Kidney glomerular epithelial cell (primary cell): ENCODE measurements around the gene TRIM54.
"Not testable (repeated sequence)": the region's sequence is repeated elsewhere in the genome, so short reads cannot be mapped to it uniquely, and the experiment has no call there.

ENCODE experiments used
- DNase-seq: peaks from one replicate; lab custom pipeline; 2025; lab: John Stamatoyannopoulos, UW

TRIM54 gene

DNA sequence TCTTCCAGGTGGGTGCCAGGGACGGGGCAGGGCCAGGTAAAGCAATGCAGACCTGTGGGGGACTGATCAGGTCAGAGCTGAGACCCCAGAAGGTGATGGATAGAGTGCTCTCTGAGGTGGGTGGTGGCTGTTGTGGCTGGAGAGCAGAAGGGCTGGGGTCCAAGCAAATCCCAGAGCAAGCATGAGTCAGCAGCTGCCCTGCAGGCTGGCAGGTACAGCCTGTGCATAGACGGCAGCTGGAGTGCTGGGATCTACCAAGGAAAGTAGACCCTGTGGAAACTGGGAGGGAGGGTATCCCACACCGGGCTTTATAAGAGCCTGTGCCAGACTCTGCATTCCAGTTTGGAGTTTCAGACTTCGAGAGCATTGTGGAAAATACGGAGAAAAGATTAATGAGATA is 663 bp downstream of the TRIM54 start:
- DNase-seq, result no peak

DNA sequence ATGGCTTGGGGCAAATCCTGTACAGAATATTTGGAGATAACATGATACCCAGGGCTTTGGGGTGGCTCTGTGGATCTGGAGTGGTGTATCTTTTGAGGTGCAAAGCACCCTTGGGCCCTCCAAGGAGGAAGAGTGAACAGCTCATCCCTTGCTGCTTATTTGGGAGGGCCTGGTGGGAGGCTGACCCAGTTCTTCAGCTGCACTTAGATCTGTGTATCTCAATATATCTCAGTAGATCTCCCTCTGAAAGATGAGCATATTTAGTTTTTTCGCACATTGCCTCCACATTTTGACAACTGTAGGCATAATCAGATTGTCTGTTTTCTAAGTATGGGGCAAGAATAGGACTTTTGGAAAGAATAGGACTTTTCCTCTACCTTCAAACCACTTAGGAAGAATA is 2.8 kb downstream of the TRIM54 start:
- DNase-seq, result no peak

DNA sequence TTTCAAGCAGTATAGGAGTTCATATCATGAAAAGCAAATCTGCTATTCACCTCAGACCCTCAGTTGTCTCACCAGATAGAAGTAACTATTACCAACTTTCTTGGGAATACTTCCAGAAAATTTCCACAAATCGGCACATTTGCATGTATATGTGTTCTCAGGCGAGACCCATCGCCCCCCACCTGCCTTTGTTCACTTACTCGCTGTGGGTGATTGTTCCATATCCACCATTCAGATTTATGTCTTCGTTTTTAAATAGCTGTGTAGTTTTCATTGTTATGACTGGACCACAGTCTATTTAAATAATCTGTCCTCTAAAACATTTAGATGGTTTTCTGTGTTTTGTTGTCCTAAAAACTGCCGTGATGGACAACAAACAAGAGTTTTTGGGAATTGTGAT is 3.3 kb downstream of the TRIM54 start:
- no peak for DNase-seq

DNA sequence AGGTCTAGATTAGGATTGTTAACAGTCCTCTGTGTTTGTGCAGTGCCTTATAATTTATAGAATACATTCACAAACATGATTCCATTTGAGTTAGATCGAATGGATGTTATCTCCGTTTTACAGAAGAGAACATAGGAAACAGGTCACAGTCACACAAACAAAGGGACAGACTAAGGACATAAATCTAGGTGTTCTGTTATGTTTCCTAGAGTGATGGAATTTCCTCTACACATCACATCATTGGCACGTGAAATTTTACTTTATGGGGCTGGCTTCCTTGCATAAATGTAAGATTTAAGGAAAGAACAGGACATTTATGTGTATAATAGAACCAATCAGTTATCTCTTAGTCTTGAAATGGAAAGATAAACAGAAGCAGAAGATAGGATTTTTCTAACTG is 6.4 kb downstream of the TRIM54 start:
- DNase-seq, result no peak

DNA sequence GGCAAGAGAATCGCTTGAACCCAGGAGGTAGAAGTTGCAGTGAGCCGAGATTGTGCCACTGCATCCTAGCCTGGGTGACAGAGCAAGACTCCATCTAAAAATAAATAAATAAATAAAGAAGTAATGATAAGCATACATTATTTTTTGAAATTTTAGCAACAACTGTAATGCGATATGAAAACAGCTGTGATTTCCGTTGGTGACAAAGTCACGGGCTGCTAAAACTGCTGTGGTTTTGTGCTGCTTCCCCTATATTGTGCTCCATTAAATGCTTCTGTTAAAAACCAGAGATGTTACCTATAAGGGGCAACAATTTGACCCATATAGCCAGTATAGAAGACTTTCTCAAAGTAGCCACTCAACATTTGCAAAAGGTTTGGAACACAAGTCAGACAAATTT is 8.3 kb downstream of the TRIM54 start:
- DNase-seq, result no peak

DNA sequence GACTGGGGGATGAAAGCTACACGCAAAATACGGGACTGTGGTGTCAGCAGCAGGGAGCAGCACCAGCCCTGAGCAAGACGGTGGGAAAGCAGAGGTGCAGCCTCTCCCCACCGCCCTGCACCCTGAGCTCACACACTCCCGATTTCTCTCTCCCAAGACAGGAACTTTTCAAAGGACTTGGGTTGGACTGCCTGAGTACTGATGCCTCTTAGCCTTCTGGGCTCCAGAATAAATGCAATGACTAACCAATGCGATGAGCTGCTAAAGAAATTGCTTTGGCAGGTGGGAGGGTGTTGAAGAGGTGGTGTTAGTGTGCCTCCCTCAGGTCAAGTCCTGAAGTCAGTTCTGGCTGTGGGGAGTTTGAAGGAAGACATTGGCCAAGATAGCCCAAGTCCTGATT is 9.6 kb downstream of the TRIM54 start:
- no peak for DNase-seq

DNA sequence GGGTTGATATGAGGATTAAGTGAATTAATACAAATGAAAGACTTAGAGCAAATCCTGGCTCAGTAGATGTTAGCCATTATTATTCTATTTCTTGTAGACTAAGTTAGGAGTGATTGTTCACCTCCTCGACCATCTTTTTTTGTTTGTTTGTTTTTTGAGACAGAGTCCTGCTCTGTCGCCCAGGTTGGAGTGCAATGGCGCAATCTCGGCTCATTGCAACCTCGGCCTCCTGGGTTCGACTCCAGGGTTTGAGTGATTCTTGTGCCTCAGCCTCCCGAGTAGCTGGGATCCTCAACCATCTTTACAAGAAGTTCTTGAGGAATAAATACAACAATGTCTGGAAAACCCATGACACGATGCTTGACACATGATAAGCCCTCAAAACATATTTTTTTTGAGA is 12.7 kb downstream of the TRIM54 start:
- no peak for DNase-seq

DNA sequence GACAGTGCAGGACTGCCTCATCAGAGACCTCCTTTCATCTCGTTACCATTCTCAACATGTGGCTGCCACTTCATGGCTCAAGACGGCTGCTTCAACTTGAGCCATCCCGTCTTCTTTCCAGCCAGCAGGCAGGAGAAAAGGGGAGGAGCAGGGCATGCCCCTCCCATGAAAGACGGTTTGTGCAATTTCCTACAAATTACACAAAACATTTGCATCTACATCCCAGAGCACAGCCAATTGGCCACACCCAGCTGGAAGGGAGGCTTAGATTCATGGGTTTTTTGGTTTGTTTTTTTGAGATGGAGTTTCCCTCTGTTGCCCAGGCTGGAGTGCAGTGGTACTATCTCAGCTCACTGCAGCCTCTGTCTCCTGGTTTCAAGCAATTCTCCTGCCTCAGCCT is 14.3 kb downstream of the TRIM54 start:
- no peak for DNase-seq

DNA sequence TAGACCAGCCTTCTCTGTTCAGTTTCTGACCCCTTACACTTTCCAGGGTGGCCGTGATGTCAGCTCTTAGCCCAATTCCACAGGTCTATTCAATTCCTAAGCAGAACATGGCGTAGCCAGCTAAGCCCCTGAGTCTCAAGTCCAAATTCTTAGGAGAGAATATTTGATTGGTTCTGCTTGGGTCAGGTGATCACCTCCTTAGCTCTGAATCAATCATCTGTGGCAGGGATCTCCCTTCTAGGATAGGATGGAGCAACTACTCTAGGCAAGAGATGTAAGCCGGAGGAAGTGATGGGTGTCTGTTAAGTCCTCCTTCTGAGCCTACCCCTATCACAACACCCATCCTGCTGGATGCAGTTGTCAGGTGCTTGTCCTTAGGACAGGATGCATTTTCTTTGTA is 15.0 kb downstream of the TRIM54 start:
- DNase-seq, result no peak

DNA sequence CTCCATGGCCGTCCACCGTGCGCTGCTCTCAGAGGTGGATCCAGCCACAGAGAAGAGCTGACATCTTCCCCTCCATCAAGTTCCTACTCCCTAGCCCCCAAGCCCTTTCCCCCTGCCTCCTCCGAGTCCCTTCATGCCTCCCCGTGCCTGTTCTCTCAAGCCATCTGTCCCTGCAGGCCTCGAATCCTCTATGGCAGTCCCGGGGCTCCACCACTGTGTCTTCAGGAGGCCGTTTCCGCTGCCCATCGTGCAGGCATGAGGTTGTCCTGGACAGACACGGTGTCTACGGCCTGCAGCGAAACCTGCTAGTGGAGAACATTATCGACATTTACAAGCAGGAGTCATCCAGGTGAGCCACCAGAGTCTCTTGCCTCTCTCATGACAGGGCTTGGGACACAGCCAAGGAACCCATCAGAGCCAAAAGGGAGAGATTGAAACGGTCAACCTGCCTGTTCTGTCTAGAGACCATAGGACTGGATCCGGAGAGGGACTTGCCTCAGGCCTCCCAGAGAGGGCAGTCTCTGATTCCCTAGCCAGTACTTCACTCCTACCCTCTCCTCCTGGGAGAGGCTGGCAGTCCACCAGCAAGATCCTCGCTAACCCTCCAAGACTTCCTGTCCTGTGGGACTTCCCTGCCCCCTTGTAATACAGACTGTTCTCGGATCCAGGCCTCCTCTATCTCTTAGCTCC is 16.3 kb downstream of the TRIM54 start:
- no peak for DNase-seq

DNA sequence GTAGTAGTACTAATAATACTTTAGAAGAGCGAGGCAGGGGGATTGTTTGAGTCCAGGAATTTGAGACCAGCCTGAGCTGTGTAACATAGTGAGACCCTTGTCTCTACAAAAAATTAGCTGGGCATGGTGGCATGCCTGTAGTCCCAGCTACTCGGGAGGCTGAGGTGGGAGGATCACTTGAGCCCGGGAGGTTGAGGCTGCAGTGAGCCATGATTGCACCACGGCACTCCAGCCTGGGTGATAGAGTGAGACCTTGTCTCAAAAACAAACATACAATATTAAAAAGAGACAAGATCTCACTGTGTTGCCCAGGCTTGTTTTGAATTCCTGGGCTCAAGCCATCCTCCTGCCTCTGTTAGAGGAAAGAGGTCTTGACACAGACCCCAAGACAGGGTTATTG is 18.4 kb downstream of the TRIM54 start:
- DNase-seq, result not testable (repeated sequence)

DNA sequence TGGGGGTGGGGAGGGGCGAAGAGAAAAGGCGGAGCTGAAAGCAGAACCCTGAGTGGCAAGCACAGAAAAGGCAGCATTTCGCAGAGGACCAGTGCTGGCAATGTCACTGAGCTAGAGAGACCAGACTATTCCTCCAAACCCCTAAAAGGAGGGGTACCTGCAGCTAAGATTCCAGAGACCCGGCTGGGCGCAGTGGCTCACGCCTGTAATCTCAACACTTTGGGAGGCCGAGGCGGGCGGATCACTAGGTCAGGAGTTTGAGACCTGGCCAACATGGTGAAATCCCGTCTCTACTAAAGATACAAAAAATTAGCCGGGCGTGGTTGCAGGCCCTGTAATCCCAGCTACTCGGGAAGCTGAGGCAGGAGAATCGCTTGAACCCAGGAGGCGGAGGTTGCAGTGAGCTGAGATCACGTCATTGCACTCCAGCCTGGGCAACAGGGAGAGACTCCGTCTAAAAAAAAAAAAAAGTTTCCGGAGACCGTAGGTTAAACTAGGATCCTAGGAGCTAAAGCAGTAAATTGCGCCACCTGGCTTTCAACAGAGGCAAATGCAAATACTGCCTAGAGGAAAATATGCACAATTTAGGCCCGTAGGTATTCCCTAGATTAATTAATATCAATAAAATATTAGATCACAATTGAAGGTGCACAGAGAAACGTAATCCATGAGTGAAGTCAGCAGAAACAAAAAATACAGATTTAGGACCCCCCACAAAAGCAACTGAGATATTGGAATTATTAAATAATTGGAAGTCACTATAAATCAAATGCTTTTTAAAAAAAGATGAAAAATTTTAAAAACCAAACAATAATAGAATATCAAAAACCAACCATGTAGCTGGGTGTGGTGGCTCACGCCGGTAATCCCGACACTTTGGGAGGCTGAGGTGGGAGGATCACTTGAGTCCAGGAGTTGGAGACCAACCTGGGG is 21.1 kb downstream of the TRIM54 start:
- DNase-seq, result peak; percentile 59

DNA sequence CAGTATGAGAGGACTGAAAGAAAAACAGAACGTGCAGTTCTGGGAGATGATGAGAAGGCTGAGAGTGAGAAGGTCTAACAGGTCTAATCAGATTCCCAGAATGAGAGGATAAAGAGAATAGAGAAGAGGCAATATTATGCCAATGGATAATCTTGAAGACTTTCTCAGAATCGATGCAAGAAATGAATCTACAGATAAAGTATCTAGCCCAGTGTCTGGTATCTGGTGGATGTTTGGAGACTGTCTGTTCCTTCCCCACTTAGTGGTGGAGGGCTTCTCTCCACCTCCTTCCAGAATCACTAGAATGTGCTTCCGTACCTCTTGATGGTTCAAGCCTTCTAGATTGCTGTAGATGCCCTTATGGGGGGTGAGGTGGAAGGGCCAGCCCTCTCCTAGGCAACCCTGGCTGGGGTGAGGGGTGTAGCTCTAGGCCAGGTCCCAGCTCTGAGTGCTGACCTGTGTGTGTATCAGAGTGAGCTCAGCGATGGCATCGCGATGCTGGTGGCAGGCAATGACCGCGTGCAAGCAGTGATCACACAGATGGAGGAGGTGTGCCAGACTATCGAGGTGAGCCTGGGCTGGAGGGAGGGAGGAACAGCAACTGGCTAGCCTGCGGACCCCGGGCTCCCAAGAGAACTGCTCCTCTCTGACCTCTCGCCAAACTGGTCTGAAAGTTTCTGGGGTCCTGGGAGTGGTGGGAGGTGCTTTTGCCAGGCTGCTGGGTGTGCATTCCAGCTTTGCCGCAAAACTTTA is 22.4 kb downstream of the TRIM54 start:
- DNase-seq, result no peak

DNA sequence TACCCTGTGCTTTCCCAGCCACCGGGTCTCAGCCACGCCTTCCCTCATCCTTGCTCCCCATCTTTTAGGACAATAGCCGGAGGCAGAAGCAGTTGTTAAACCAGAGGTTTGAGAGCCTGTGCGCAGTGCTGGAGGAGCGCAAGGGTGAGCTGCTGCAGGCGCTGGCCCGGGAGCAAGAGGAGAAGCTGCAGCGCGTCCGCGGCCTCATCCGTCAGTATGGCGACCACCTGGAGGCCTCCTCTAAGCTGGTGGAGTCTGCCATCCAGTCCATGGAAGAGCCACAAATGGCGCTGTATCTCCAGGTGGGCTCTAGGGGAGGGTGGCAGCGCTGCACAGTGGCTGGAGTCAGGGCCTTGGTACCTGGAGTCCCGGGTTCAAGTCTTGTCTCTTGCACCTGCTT is 23.3 kb downstream of the TRIM54 start:
- DNase-seq, result no peak

DNA sequence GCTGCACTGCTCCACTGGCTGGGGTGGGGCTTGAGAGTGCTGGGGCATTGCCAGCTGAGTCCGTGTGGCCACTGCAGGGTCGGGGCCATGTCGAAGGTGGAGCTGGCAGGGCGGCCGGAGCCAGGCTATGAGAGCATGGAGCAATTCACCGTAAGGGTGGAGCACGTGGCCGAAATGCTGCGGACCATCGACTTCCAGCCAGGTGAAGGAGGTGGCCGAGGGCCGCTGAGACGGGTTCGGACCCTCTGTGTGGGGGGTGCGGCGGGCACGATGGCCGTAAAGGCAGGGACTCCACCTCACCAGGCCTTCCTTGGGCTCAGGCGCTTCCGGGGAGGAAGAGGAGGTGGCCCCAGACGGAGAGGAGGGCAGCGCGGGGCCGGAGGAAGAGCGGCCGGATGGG is 23.9 kb downstream of the TRIM54 start:
- DNase-seq, result no peak

DNA sequence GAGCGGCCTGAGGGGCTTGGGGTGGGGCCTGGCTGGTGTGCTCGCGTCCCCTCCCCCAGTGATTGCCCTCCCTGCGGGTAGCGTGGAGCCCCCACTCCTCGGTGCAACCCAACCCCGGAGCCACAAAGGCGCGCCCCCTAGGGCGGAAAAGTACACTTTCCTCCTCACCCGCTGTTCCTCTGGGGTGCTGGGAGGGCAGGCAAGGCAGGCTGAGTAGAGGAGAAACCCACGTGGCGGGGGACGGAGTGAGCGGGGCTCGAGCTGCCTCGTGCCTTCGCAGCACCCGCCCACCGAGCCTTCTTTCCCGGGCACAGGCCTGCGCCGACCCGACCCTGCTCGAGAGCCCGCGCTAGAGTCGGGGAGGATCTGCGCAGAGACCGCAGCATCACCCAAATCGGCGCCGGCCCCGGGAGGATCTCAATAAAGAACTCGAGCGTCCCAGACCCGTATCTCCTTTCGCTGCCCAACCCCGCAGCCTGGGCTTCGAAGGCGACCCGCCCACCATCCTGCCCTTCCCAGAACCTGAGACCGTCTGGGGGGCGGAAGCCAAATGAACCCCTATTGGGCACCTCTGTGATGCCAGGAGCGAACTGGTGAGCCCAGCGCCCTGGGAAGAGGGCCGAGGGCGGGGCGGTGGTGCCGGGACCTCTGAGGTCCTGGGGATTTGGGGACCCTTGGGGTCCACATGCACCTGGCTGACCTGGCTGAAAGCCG is 24.5 kb downstream of the TRIM54 start:
- DNase-seq, result no peak

DNA sequence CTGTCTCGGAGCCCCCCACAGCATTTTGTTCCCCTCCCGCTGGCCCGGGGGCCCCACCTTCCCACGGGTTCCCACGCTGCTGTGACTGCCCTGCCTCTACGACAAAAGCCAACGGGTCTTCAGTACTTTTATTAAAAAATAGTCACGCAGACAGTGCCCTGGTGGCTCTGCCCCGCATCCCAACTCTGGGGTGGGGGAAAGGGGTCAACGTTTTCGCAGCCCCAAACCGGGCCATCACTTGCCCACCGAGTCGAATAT is 25.0 kb downstream of the TRIM54 start:
- DNase-seq, result no peak

DNA sequence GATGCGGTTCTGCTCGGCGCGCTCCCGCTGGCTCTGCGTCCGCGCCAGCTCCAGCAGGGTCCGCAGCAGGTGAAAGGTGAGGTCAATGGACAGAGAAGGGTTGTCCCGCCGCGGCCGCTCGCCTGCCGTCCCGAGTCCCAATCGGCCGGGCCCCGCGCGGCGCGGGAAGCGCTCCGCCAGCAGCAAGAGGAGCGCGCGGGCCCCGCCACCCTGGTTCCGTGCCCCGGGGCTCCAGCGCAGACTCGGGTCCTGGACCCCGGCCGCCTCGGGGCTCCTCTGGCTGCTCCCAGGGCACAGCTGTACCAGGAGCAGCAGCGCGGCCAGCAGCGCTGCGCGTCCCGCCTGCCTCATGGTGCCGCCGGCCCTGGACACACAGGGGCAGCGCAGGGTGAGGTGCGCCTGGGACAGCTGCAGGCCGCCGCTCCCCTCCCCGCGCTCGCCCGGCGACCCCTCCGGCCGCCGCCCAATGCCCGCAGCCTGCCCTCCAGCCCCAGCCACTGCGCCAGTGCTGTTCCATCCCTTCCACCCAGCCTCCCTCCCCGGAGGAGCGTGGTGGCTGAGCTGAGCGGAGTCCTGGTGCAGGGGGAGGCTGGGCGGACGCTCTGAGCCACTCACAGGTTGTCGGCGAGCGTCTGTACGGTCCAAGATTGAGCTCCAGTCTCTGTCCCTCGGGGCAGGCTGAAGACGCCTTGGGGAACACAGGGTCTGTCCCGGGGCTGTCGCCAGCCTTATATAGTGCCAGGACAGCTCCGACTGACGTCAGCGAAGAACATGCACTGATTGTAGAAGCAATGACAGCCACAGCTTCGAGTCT is 25.5 kb downstream of the TRIM54 start:
- DNase-seq, result no peak

DNA sequence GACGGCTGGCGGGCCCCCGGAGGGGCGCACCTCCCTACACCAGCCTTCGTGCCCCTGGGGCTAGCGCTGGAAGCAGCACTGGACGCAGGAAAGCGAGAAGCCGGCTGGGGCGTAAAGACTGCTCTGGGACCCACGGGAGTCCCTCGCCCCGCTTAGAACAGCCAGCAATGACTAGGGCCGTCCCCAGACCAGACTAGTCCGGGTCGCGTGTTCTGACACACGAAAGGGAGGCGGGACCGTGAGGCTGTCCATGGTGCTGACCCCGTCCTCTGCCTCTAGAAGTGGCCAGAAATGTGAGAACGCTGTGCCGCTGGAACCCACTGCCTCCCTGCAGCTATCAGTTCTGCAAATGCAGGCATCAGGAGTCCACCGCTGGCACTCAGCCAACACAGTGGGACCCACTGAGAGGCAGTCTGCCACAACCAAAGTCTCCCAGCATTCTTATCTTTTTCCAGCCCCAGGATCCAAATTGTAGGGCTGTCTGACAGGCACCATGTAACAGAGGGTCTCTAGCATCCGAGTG is 26.2 kb downstream of the TRIM54 start, which contains the start of gene UCN:
Gene UCN, minus strand, starts transcription at position 87 of the 523 bp plus-strand sequence. CDS start 550 bp downstream, outside the sequence.
- no peak for DNase-seq

DNA sequence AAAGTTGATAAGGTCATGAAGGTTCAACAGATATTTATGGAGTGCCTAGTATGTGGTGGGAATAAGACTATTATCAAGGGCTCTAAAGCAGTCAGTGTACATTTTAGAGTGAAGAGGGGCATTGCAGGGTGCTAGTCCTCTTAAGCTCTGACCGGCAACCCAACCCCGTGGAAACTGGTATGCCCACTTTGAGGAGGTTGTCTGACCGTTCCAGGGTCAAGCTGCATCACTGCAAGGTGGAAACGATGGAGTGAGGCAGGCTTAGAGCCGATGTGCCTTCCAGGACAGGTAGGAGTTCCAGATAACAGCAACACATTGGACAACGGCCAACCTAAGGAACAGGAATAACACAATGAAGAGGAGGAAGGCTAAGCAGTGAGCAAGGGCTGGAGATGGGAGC is 27.4 kb downstream of the TRIM54 start:
- DNase-seq, result no peak

DNA sequence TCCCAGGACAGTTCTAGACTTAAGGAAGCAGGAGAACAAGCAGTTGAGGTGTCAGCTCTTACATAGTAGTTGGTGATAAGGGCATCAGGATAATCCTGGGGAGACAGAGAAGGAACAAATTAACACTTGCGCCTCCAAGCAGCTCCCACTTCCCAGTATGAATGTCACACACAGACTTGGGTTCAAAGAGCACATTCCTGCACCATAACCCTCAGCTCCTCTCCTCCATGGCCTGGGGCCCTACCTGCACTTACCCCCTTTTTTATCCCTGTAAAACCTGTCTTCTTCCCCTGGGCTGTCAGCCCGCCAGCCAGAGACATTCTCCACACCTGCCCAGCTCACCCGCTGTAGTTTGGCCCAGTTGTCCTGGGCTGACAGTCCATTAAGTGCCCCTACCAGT is 29.9 kb downstream of the TRIM54 start:
- no peak for DNase-seq
